Measurements from ENCODE around the gene EVX1.
A peak's percentile ranks its signal among the peaks of the same experiment; 100 is the strongest.

Gene EVX1

GRCh38 chr7:27242555-27243339, at the start of gene EVX1:
EVX1 (plus strand) TSS chr7:27242802; CDS start chr7:27243031, 229 bp downstream.
- DNase-seq (ENCODE audit: low read depth): no peak

GRCh38 chr7:27193335-27194001, 49.1 kb upstream of the EVX1 start:
- no peak for DNase-seq (ENCODE audit: low read depth)

- no peak for DNase-seq (ENCODE audit: low read depth)
These were observed 48.6 kb upstream of the EVX1 start for GRCh38 chr7:27194002-27194352.

GRCh38 chr7:27194686-27195379, 47.8 kb upstream of the EVX1 start:
- no peak for DNase-seq (ENCODE audit: low read depth)

- DNase-seq (ENCODE audit: low read depth): peak; percentile 70
These were observed 46.3 kb upstream of the EVX1 start for GRCh38 chr7:27196287-27196767.

- DNase-seq (ENCODE audit: low read depth): no peak
These were observed 45.2 kb upstream of the EVX1 start for GRCh38 chr7:27197137-27198042.

DNA sequence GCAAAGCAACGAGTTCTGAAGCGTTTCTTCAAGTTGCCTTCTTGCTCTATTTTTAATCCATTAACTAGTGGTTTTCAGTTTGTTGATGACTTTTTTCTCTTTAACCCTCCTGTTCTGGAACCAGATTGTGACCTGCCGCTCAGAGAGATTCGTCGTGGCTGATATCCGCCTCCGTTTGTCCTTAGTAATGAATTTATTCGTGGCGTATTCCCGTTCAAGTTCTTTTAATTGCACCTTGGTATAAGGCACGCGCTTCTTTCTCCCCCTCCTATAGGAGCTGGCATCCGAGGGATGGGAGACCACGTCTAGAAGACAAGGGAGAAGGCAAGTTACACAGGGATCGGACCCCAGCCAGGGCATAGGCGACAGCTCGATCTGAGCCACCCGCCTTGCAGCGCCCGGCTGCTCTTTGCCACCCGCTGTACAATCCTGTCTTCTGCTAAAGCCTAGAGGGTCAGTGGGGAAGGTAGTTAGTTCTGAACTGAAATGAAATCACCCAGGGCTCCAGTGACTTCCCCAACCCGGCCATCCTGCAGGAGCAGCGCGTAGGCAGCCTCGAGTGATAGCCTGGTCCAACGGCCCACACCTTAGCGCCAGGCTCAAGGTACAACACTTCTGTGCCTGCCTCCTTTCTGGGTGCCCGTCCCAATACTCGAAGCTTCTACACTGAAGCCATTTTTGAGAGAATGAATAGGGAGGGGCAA, 44.3 kb upstream of the EVX1 start:
- no peak for DNase-seq (ENCODE audit: low read depth)

DNA sequence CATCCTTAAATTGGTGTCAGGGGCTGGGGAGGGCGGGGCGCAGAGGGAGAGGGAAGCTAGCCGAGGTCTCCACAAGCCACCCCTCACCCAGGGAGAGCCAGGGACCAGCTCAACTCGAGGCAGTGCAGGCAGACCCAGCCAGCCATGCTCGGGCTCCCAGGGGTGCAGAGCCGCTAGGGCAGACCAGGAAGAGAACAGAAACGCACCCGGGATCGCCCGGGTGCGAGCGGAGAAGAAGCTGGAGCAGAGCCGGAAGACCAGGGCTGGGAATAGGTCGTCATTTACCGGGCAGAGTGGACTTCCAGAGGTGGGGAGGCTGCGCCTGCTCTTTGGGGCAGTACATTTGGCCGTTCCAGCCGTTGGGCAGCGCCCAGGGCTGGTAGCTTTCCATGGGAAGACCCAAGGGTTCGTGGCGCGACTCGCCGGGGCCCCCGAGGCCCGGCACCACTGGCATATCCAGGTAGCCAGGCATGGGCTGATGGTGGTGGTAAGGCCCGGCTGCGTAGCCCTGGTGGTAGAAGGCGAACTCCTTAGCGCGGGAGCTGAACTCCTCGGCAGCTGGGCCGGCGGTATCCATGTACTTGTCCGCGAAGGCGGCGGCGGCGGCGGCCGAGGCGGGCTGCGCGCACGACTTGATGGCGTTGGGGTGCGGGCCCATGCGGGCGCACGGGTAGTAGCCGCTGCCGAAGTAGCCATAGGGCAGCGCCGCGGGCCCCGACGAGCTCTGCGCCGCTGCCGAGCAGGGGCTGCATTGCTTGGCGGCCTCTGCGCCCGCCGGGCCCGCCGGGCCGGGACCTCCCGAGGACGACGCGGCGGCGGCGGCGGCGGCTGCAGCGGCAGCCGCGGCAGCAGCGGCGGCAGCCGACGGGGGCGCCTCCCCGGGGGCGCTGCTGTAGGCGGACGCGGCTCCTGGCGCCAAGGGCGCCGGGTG, 43.5 kb upstream of the EVX1 start:
- DNase-seq (ENCODE audit: low read depth): no peak

GRCh38 chr7:27199849-27200760, 42.5 kb upstream of the EVX1 start, which contains the start of gene HOXA13:
HOXA13 (minus strand) TSS chr7:27200091; CDS start chr7:27200077, 14 bp downstream.
- DNase-seq (ENCODE audit: low read depth): no peak

DNA sequence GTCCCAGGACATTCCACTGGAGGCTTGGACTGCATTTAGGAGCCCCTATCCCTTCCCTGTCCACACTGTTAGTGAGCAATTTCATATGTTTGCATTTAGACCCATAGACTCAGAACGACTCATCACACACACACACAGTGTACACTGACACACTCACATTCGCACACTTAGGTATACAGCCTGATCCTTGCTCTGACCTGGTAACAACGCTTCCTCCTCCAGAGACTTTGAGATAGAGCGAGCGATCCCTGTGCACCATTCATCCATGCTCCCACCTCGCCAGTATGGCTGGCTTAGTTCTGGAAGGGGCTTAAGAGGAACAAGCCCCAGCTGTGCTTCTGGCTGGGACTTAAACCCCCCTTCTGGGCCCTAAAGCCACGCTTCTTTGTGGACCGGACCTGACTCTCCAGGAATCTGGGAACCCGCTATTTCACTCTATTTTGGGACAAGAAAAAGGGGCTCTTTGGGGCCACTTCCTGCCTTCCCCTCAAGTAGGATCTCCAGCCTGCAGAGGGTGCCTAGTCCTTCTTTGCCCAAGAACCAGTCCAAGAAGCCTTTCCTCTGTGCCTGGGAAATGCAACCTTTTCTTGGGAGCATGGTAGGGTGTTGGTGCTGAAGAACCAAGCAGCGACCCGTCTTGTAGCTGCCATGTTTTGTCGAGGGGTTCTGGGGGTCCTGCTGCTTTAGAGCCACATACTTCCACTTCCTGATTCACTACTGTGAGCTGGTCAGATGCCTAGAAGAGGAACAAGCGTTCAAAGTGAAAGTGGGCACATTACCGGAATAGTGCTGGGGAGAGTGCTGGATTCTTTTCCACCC, 41.6 kb upstream of the EVX1 start:
- DNase-seq (ENCODE audit: low read depth): no peak

GRCh38 chr7:27201580-27202017, 41.0 kb upstream of the EVX1 start:
- DNase-seq (ENCODE audit: low read depth): no peak

GRCh38 chr7:27202018-27202861, 40.4 kb upstream of the EVX1 start:
- DNase-seq (ENCODE audit: low read depth): no peak

- no peak for DNase-seq (ENCODE audit: low read depth)
These were observed 39.8 kb upstream of the EVX1 start for GRCh38 chr7:27202862-27203134.

GRCh38 chr7:27203365-27203953, 39.1 kb upstream of the EVX1 start:
- DNase-seq (ENCODE audit: low read depth): no peak

DNA sequence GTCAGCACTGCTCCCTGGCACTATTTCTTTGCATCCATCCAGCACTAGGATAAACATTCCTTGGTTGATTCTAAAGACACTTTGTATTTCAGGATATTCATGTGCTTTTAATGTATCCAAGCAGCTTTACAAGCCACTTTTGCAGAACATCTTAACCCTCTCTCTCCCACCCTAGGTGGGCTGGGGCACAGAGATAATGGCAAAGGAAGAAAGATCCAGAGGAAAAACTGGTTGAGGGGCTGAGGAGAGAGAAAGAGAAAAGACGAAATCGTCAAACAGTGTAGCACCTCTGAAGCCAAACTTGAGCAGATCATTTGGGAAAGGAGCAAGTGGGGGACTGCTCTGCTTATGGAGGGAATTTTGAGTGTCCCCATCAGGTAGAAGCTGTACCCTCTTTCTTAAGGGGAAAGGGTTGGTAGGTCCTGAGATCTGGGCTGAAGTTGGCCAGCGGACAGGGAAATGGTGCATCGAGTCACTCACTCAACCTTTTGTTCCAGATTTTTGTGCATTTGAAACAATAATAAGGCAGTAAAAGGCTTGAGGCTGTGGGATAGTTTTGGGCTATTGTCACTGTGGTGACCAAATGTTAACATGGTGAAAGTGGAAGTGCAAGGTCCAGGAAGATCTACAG, 38.5 kb upstream of the EVX1 start:
- DNase-seq (ENCODE audit: low read depth): no peak

- no peak for DNase-seq (ENCODE audit: low read depth)
These were observed 37.7 kb upstream of the EVX1 start for GRCh38 chr7:27204851-27205322.
